Loucy (cell line): Measurements from ENCODE around the gene AKR1B15.

ENCODE experiments used
- H2AFZ ChIP-seq: fragments of 200-600 bp; sonication (generic); 2 replicates; pipeline ENCODE4 v1.6.0; 2016; ENCODE audit warnings: antibody characterized with exemption, mild to moderate bottlenecking, low read length, moderate library complexity
- H3F3A ChIP-seq: fragments of 200-600 bp; 2 replicates; pipeline ENCODE4 v1.6.0; 2016; ENCODE audit warnings: antibody characterized with exemption, low read depth, mild to moderate bottlenecking
- H3K27me3 ChIP-seq: fragments of 200-600 bp; sonication (generic); 2 replicates; pipeline ENCODE4 v1.6.1; 2014; ENCODE audit warnings: low read length, mild to moderate bottlenecking; ENCODE audit not compliant: insufficient read depth, poor library complexity, severe bottlenecking
- H3K36me3 ChIP-seq: fragments of 200-600 bp; sonication (generic); 2 replicates; pipeline ENCODE4 v1.6.1; 2016; ENCODE audit warnings: low read length; ENCODE audit not compliant: insufficient read depth
- H3K4me1 ChIP-seq: fragments of 200-600 bp; sonication (generic); 2 replicates; pipeline ENCODE4 v1.5.1; 2014; ENCODE audit warnings: low read length, mild to moderate bottlenecking; ENCODE audit not compliant: insufficient read depth, poor library complexity, severe bottlenecking
- H3K4me2 ChIP-seq: fragments of 200-600 bp; sonication (generic); 2 replicates; pipeline ENCODE4 v1.6.0; 2014; ENCODE audit warnings: antibody characterized with exemption, low read length, low read depth, mild to moderate bottlenecking; ENCODE audit not compliant: poor library complexity, severe bottlenecking
- H3K4me3 ChIP-seq: fragments of 200-600 bp; sonication (generic); 2 replicates; pipeline ENCODE4 v1.5.1; 2014; ENCODE audit warnings: low read length, mild to moderate bottlenecking, mixed read lengths; ENCODE audit not compliant: poor library complexity, severe bottlenecking
- H3K79me2 ChIP-seq: fragments of 200-600 bp; sonication (generic); 2 replicates; pipeline ENCODE4 v1.6.1; 2014; ENCODE audit warnings: low read length; ENCODE audit not compliant: insufficient read depth
- H3K9ac ChIP-seq: fragments of 200-600 bp; sonication (generic); 2 replicates; pipeline ENCODE4 v1.6.0; 2014; ENCODE audit warnings: mild to moderate bottlenecking, low read depth, low read length, moderate library complexity; ENCODE audit not compliant: poor library complexity, severe bottlenecking
- H3K9me2 ChIP-seq: fragments of 200-600 bp; sonication (generic); replicated peaks from 2 replicates; pipeline ENCODE4 v1.6.1; 2016; ENCODE audit warnings: low read depth, low read length, mixed read lengths
- H3K9me3 ChIP-seq: fragments of 200-600 bp; sonication (generic); 2 replicates; pipeline ENCODE4 v1.6.1; 2014; ENCODE audit warnings: mild to moderate bottlenecking, antibody characterized with exemption, low read length, low read depth; ENCODE audit not compliant: insufficient read depth
- H4K20me1 ChIP-seq: fragments of 200-600 bp; sonication (generic); 2 replicates; pipeline ENCODE4 v1.6.0; 2014; ENCODE audit warnings: antibody characterized with exemption, low read length, mild to moderate bottlenecking; ENCODE audit not compliant: insufficient read depth, poor library complexity, severe bottlenecking
- EZH2phosphoT487 ChIP-seq: fragments of 200-600 bp; IDR thresholded peaks from 2 replicates; pipeline ENCODE4 v1.6.1; 2018; ENCODE audit warnings: antibody characterized with exemption, mild to moderate bottlenecking, moderate library complexity, borderline replicate concordance
- TF ChIP-seq, protein P1 (sequence below): fragments of 200-600 bp; sonication (generic); conservative IDR thresholded peaks from 2 replicates; pipeline ENCODE4 v1.5.1; 2014; ENCODE audit warnings: mild to moderate bottlenecking, antibody characterized with exemption, low read length

The AKR1B15 gene

DNA sequence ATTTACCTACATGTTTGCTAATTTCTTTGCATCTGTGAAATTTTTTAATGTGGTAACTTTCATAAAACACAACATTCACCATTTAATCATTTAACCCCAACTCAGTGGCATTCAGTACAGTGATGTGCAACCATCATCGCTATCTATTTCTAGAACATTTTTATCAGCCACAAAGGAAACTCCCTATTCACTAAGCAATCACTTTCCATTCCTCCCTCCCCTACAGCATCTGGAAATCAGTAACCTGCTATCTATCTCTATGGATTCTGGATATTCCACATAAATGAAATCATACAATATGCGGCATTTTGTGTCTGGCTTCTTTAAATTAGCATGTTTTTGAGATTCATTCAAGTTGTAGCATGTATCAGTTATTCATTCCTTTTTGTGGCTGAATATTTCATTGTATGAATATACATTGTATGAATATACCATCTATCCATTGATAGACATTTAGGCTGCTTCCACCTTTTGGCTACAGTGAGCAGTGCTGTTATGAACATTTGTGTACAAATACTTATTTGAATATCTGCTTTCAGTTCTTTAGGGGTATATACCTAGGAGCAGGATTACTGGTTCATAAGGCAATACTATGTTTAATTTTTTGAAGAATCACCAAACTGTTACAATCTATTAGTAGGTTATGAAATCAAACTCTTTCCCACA lies 78.3 kb downstream of the AKR1B15 start:
- H2AFZ ChIP-seq = no peak overlapping the region
- H3K36me3 ChIP-seq = no peaks in the 10 kb centered on the region
- no peak overlapping the region for H3K4me2 ChIP-seq
- H3K9ac ChIP-seq = no peak overlapping the region
- no peaks in the 10 kb centered on the region for H3K4me1 ChIP-seq
- no peaks in the 10 kb centered on the region for H4K20me1 ChIP-seq
- TF ChIP-seq, protein P1, sequence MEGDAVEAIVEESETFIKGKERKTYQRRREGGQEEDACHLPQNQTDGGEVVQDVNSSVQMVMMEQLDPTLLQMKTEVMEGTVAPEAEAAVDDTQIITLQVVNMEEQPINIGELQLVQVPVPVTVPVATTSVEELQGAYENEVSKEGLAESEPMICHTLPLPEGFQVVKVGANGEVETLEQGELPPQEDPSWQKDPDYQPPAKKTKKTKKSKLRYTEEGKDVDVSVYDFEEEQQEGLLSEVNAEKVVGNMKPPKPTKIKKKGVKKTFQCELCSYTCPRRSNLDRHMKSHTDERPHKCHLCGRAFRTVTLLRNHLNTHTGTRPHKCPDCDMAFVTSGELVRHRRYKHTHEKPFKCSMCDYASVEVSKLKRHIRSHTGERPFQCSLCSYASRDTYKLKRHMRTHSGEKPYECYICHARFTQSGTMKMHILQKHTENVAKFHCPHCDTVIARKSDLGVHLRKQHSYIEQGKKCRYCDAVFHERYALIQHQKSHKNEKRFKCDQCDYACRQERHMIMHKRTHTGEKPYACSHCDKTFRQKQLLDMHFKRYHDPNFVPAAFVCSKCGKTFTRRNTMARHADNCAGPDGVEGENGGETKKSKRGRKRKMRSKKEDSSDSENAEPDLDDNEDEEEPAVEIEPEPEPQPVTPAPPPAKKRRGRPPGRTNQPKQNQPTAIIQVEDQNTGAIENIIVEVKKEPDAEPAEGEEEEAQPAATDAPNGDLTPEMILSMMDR = no peak
- TF ChIP-seq EZH2phosphoT487 = no peak
- no peaks in the 10 kb centered on the region for H3K27me3 ChIP-seq
- H3K79me2 ChIP-seq = no peaks in the 10 kb centered on the region
- no peaks in the 10 kb centered on the region for H3K9me3 ChIP-seq
- H3F3A ChIP-seq = no peaks in the 10 kb centered on the region
- no peak overlapping the region for H3K4me3 ChIP-seq
- H3K9me2 ChIP-seq = no peaks in the 10 kb centered on the region

DNA sequence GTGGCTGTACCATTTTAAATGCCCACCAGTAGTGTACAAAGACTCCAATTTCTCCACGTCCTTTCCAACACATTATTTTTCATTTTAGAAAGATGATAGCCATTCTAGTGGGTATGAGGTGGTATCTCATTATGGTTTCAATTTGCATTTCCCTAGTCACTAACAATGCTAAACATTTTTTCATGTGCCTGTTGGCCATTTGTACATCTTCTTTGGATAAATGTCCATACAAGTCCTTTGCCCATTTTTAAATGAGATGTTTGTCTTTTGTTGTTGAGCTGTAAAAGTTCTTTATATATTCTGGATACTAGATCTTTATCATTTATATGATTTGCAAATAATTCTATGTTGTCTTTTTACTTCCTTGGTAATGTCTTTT lies 78.9 kb downstream of the AKR1B15 start:
- no peaks in the 10 kb centered on the region for H3K9me3 ChIP-seq
- no peak for TF ChIP-seq EZH2phosphoT487
- TF ChIP-seq, protein P1 = no peak
- H3K4me1 ChIP-seq = no peaks in the 10 kb centered on the region

DNA sequence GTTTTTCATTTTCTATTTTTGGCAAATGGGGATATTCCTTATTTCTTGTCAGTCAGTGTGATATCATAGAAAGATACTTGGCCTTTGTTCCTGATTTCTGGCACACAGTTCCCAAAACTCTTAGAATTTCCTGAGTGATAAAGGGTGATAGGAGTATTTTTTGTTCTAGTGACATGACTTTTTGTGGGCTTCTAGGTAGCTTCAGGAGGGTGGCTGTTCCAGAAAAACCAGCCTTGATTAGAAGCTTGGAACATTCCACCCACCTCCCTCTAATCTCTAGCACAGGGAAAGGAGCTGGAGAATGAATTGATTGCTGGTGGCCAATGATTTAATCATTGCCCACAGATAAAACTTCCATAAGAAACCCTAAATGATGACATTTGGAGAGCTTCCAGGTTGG lies 80.5 kb downstream of the AKR1B15 start:
- no peaks in the 10 kb centered on the region for H3K79me2 ChIP-seq
- H3F3A ChIP-seq = no peaks in the 10 kb centered on the region
- no peaks in the 10 kb centered on the region for H3K27me3 ChIP-seq
- no peaks in the 10 kb centered on the region for H3K9me3 ChIP-seq
- H2AFZ ChIP-seq = no peak overlapping the region
- no peak overlapping the region for H3K4me2 ChIP-seq
- H3K36me3 ChIP-seq = no peaks in the 10 kb centered on the region
- TF ChIP-seq EZH2phosphoT487 = no peak
- TF ChIP-seq, protein P1 = no peak
- no peak overlapping the region for H3K4me3 ChIP-seq
- no peak overlapping the region for H3K9ac ChIP-seq
- H4K20me1 ChIP-seq = no peaks in the 10 kb centered on the region
- H3K4me1 ChIP-seq = no peaks in the 10 kb centered on the region
- no peaks in the 10 kb centered on the region for H3K9me2 ChIP-seq

More for the DNA sequence above, 78.9 kb downstream of the AKR1B15 start:
- Histone ChIP-seq H3K4me2 (no peak overlapping the region), H3K9me2 (no peaks in the 10 kb centered on the region), H3K4me3 (no peak overlapping the region), H3K36me3 (no peaks in the 10 kb centered on the region), H3F3A (no peaks in the 10 kb centered on the region), H3K9ac (no peak overlapping the region), H4K20me1 (no peaks in the 10 kb centered on the region), H3K27me3 (no peaks in the 10 kb centered on the region), H2AFZ (no peak overlapping the region), H3K79me2 (no peaks in the 10 kb centered on the region)
